Astrocyte (in vitro differentiated cells and primary cell): Measurements from ENCODE around the gene FBXL19. TPM values are rescaled to one million over a fixed set of nuclear protein-coding genes. Genes with fewer than 3 reads are reported as not detected.

Experiments used
- DNase-seq: peaks from one replicate; pipeline ENCODE4 v3.0.0-alpha.2; 2010; ENCODE audit warnings: low read depth
- FAIRE-seq: peaks from 2 replicates; lab custom pipeline; 2011; peaks lifted over from hg19 to GRCh38; lab: Jason Lieb, UNC
- H2AFZ ChIP-seq: 2 replicates; pipeline ENCODE4 v1.6.0; 2012; ENCODE audit warnings: low read depth, low read length, inconsistent platforms
- H3K27ac ChIP-seq: 2 replicates; pipeline ENCODE4 v1.5.1; 2011; ENCODE audit warnings: low read depth, low read length, inconsistent platforms
- H3K27me3 ChIP-seq: 2 replicates; pipeline ENCODE4 v1.6.0; 2011; ENCODE audit warnings: low read length, inconsistent platforms; ENCODE audit not compliant: insufficient read depth
- H3K36me3 ChIP-seq: 2 replicates; pipeline ENCODE4 v1.5.1; 2011; ENCODE audit warnings: low read length, inconsistent platforms; ENCODE audit not compliant: insufficient read depth
- H3K4me1 ChIP-seq: 2 replicates; pipeline ENCODE4 v1.5.1; 2011; ENCODE audit warnings: low read length, inconsistent platforms; ENCODE audit not compliant: insufficient read depth
- H3K4me2 ChIP-seq: 2 replicates; pipeline ENCODE4 v1.6.0; 2012; ENCODE audit warnings: low read length, inconsistent platforms
- H3K4me3 ChIP-seq: 2 replicates; pipeline ENCODE4 v1.5.1; 2011; ENCODE audit warnings: low read depth, mild to moderate bottlenecking, low read length, inconsistent platforms; ENCODE audit not compliant: insufficient read depth
- H3K79me2 ChIP-seq: 2 replicates; pipeline ENCODE4 v1.6.0; 2012; ENCODE audit warnings: mild to moderate bottlenecking, low read length, inconsistent platforms; ENCODE audit not compliant: insufficient read depth
- H3K9ac ChIP-seq: 2 replicates; pipeline ENCODE4 v1.6.0; 2012; ENCODE audit warnings: mild to moderate bottlenecking, low read length, inconsistent platforms
- H3K9me3 ChIP-seq: 2 replicates; pipeline ENCODE4 v1.5.1; 2012; ENCODE audit warnings: low read depth, mild to moderate bottlenecking, low read length, inconsistent platforms; ENCODE audit not compliant: insufficient read depth
- H4K20me1 ChIP-seq: 2 replicates; pipeline ENCODE4 v1.6.0; 2012; ENCODE audit warnings: low read length, inconsistent platforms; ENCODE audit not compliant: insufficient read depth
- H3K27ac Mint-ChIP-seq: one replicate; pipeline ENCODE4 v1.8.0; 2021; ENCODE audit warnings: mild to moderate bottlenecking, mixed read lengths; ENCODE audit not compliant: unreplicated experiment
- H3K27me3 Mint-ChIP-seq: one replicate; pipeline ENCODE4 v1.8.0; 2021; ENCODE audit warnings: low read depth, mixed read lengths; ENCODE audit not compliant: unreplicated experiment
- H3K36me3 Mint-ChIP-seq: one replicate; pipeline ENCODE4 v1.8.0; 2021; ENCODE audit warnings: low read depth, mixed read lengths; ENCODE audit not compliant: unreplicated experiment
- H3K4me1 Mint-ChIP-seq: one replicate; pipeline ENCODE4 v1.8.0; 2021; ENCODE audit warnings: low read depth, mixed read lengths; ENCODE audit not compliant: unreplicated experiment
- H3K4me3 Mint-ChIP-seq: one replicate; pipeline ENCODE4 v1.8.0; 2021; ENCODE audit warnings: mild to moderate bottlenecking, moderate library complexity, mixed read lengths; ENCODE audit not compliant: unreplicated experiment
- H3K9me3 Mint-ChIP-seq: one replicate; pipeline ENCODE4 v1.8.0; 2021; ENCODE audit warnings: mild to moderate bottlenecking, mixed read lengths; ENCODE audit not compliant: unreplicated experiment
- EZH2 ChIP-seq: IDR thresholded peaks from 2 replicates; pipeline ENCODE4 v1.6.1; 2012; ENCODE audit warnings: mild to moderate bottlenecking, low read length, inconsistent platforms; ENCODE audit not compliant: insufficient read depth
- total RNA-seq: library from RNA; stranded (reverse); gene quantifications from 2 replicates; pipeline ENCODE4 v1.2.1, GENCODE V29; 2021
- TF ChIP-seq, protein P1 (sequence below): IDR thresholded peaks from 2 replicates; pipeline ENCODE4 v1.5.1; 2011; ENCODE audit warnings: low read depth, mild to moderate bottlenecking, inconsistent platforms, low read length, moderate library complexity; ENCODE audit not compliant: insufficient read depth

FBXL19 gene
- total RNA-seq, 1 donor from 2014 or later = 42.5 TPM

DNA sequence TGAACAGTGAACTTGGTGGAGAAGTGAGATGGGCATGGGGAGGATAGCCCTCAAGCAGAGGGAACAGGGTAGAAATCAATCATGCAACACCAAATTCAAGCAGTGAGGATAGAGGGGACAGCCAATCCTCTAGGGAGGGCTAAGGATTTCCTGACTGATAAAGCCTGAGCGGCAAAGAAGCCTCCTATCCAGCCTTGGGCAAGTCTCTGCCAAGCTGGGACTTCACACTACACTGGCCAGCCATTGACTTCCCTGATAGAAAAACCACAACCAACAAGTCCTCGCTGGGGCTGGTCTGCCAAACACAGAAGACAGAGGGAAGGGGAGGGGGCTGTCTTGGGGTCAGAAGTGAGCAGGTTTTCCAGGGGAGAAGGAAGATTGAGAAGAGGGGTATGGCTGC is 2.5 kb upstream of the FBXL19 start:
- no peak overlapping the region for H2AFZ ChIP-seq
- peak overlapping the region; percentile 99 for H3K4me3 Mint-ChIP-seq
- H3K27ac ChIP-seq = no peak overlapping the region
- no peaks in the 10 kb centered on the region for H3K36me3 ChIP-seq
- H3K4me1 ChIP-seq = peaks cover 20% of the 10 kb centered on the region
- peaks cover 11% of the 10 kb centered on the region for H3K79me2 ChIP-seq
- H3K9me3 ChIP-seq = no peaks in the 10 kb centered on the region
- FAIRE-seq (no peak), DNase-seq (no peak)
- H3K27ac Mint-ChIP-seq = peak overlapping the region; percentile 2
- H4K20me1 ChIP-seq = peaks cover 13% of the 10 kb centered on the region
- H3K27me3 Mint-ChIP-seq = no peaks in the 10 kb centered on the region
- peaks cover under 1% of the 10 kb centered on the region for H3K4me1 Mint-ChIP-seq
- TF ChIP-seq, protein P1, sequence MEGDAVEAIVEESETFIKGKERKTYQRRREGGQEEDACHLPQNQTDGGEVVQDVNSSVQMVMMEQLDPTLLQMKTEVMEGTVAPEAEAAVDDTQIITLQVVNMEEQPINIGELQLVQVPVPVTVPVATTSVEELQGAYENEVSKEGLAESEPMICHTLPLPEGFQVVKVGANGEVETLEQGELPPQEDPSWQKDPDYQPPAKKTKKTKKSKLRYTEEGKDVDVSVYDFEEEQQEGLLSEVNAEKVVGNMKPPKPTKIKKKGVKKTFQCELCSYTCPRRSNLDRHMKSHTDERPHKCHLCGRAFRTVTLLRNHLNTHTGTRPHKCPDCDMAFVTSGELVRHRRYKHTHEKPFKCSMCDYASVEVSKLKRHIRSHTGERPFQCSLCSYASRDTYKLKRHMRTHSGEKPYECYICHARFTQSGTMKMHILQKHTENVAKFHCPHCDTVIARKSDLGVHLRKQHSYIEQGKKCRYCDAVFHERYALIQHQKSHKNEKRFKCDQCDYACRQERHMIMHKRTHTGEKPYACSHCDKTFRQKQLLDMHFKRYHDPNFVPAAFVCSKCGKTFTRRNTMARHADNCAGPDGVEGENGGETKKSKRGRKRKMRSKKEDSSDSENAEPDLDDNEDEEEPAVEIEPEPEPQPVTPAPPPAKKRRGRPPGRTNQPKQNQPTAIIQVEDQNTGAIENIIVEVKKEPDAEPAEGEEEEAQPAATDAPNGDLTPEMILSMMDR = no peak
- no peak for TF ChIP-seq EZH2
- no peaks in the 10 kb centered on the region for H3K27me3 ChIP-seq
- H3K4me2 ChIP-seq = peak overlapping the region; percentile 94
- no peaks in the 10 kb centered on the region for H3K9me3 Mint-ChIP-seq
- no peak overlapping the region for H3K9ac ChIP-seq
- no peak overlapping the region for H3K4me3 ChIP-seq
- H3K36me3 Mint-ChIP-seq = peaks cover 2% of the 10 kb centered on the region

DNA sequence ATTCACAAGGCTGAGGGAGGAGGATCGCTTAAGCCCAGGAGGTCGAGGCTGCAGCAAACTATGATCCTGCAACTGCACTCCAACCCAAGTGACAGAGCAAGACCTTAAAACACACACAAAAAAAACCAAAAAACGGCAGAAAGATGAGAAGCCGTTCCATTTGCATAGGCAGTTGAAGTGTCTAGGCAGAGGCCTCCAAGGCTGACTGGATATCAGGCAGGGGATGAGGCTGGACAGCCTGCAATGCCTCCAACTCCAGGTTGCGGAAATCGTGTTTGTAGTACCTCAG is 2.0 kb upstream of the FBXL19 start:
- Histone ChIP-seq H3K27ac (no peak overlapping the region), H2AFZ (peak overlapping the region; percentile 79), H3K27me3 (no peaks in the 10 kb centered on the region), H3K79me2 (peaks cover 13% of the 10 kb centered on the region), H3K4me3 (peak overlapping the region; percentile 97), H3K9me3 (no peaks in the 10 kb centered on the region), H4K20me1 (peaks cover 17% of the 10 kb centered on the region), H3K4me2 (peak overlapping the region; percentile 94), H3K9ac (peak overlapping the region; percentile 96), H3K4me1 (peaks cover 20% of the 10 kb centered on the region), H3K36me3 (no peaks in the 10 kb centered on the region)
- H3K27me3 Mint-ChIP-seq = no peaks in the 10 kb centered on the region
- H3K4me1 Mint-ChIP-seq = peaks cover 6% of the 10 kb centered on the region
- H3K27ac Mint-ChIP-seq = peak overlapping the region; percentile 100
- peak overlapping the region; percentile 99 for H3K4me3 Mint-ChIP-seq
- FAIRE-seq = no peak
- TF ChIP-seq EZH2 = no peak
- TF ChIP-seq, protein P1 = no peak
- no peaks in the 10 kb centered on the region for H3K9me3 Mint-ChIP-seq
- DNase-seq = no peak
- H3K36me3 Mint-ChIP-seq = peaks cover 2% of the 10 kb centered on the region

DNA sequence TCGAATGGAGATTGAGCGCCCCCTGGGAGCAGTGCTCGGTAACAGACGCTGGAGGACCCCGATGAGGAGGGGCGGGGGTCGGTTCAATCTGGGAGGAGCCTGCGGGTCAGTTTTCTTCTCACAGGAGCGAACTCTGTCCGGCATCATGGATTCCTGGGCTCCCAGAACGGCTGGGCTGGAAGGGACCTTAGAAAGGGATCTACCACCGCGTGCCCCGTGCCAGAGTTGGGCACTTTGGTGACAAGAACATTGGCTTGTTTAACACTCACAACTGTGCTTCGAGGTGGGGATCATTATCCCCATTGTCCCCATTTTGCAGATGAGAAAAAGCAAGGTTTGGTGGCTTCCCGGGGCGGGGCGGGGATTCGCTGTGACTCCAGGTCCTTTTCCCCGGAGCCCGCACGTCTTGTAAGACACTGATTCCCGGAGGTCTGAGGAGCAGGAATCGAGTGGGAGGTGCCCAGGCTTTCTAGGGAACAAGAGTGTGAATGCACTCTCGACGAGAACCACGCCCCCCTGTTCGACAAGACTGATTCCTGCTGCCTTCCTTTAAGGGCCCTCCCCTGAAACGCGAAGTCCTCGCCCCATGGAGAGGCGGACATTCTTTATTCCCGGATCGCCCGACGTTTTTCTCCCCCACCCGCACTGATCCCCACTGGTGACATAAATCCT is 1.5 kb upstream of the FBXL19 start:
- TF ChIP-seq, protein P1 = peak; percentile 78
- no peak for TF ChIP-seq EZH2
- Histone ChIP-seq H3K27me3 (no peaks in the 10 kb centered on the region), H4K20me1 (peaks cover 22% of the 10 kb centered on the region), H3K79me2 (peaks cover 15% of the 10 kb centered on the region), H3K9ac (peak overlapping the region; percentile 96), H3K4me1 (peaks cover 20% of the 10 kb centered on the region), H3K36me3 (peaks cover 2% of the 10 kb centered on the region), H3K4me3 (peak overlapping the region; percentile 97), H3K4me2 (peak overlapping the region; percentile 94), H2AFZ (peak overlapping the region; percentile 79), H3K9me3 (no peaks in the 10 kb centered on the region), H3K27ac (peak overlapping the region; percentile 99)
- DNase-seq (peak; percentile 87), FAIRE-seq (no peak)
- Mint-ChIP-seq H3K4me3 (peak overlapping the region; percentile 99), H3K9me3 (no peaks in the 10 kb centered on the region), H3K27ac (peak overlapping the region; percentile 100), H3K27me3 (no peaks in the 10 kb centered on the region), H3K36me3 (peaks cover 2% of the 10 kb centered on the region), H3K4me1 (peaks cover 10% of the 10 kb centered on the region)
